RWPE2 (cell line): ENCODE data around the gene CDHR3.

Experiments used
- ATAC-seq: fragments of 200-7000 bp; cut with Tn5 transposase; 3 replicates; pipeline ENCODE4 v1.9.1; 2021; ENCODE audit warnings: low read depth
- DNase-seq: peaks from one replicate; pipeline ENCODE4 v3.0.0-alpha.2; 2020; ENCODE audit warnings: low spot score
- H3K27ac ChIP-seq: fragments of 450-650 bp; 2 replicates; pipeline ENCODE4 v1.5.1; 2017; ENCODE audit warnings: mild to moderate bottlenecking; ENCODE audit not compliant: poor library complexity, severe bottlenecking
- H3K27me3 ChIP-seq: fragments of 250-450 bp; sonication (Bioruptor Pico); 2 replicates; pipeline ENCODE4 v1.5.1; 2021; ENCODE audit warnings: mild to moderate bottlenecking, moderate library complexity; ENCODE audit not compliant: insufficient read depth, poor library complexity, severe bottlenecking
- H3K36me3 ChIP-seq: fragments of 250-450 bp; sonication (Bioruptor Pico); 2 replicates; pipeline ENCODE4 v1.5.1; 2020; ENCODE audit warnings: low read depth, mild to moderate bottlenecking, moderate library complexity
- H3K4me1 ChIP-seq: fragments of 250-450 bp; sonication (Bioruptor Pico); 2 replicates; pipeline ENCODE4 v1.5.1; 2021; ENCODE audit warnings: mild to moderate bottlenecking, moderate library complexity; ENCODE audit not compliant: insufficient read depth, poor library complexity, severe bottlenecking
- H3K4me3 ChIP-seq: fragments of 250-450 bp; sonication (Bioruptor Pico); 2 replicates; pipeline ENCODE4 v1.5.1; 2021; ENCODE audit warnings: mild to moderate bottlenecking, moderate library complexity; ENCODE audit not compliant: severe bottlenecking
- H3K9me3 ChIP-seq: fragments of 250-450 bp; sonication (Bioruptor Pico); 2 replicates; pipeline ENCODE4 v1.5.1; 2021; ENCODE audit warnings: mild to moderate bottlenecking, moderate library complexity; ENCODE audit not compliant: severe bottlenecking
- CTCF ChIP-seq: fragments of 450-650 bp; IDR thresholded peaks from one replicate; pipeline ENCODE4 v1.5.1; 2017; ENCODE audit warnings: mild to moderate bottlenecking, moderate library complexity; ENCODE audit not compliant: poor library complexity, severe bottlenecking

The CDHR3 gene

GRCh38 chr7:106058928-106059324 lies 95.9 kb downstream of the CDHR3 start:
- Histone ChIP-seq H3K4me3 (no peak overlapping the region), H3K36me3 (no peaks in the 10 kb centered on the region), H3K27me3 (no peaks in the 10 kb centered on the region), H3K9me3 (no peaks in the 10 kb centered on the region), H3K27ac (peak overlapping the region; percentile 45), H3K4me1 (peaks cover 47% of the 10 kb centered on the region)
- DNase-seq (no peak), ATAC-seq (no peak)
- no peak for TF ChIP-seq CTCF

GRCh38 chr7:106059556-106059955 lies 96.5 kb downstream of the CDHR3 start:
- DNase-seq (no peak), ATAC-seq (no peak)
- Histone ChIP-seq H3K36me3 (no peaks in the 10 kb centered on the region), H3K4me3 (no peak overlapping the region), H3K27me3 (no peaks in the 10 kb centered on the region), H3K27ac (peak overlapping the region; percentile 45), H3K4me1 (peaks cover 52% of the 10 kb centered on the region), H3K9me3 (no peaks in the 10 kb centered on the region)
- TF ChIP-seq CTCF: no peak

GRCh38 chr7:106060394-106060920 lies 97.4 kb downstream of the CDHR3 start:
- Histone ChIP-seq H3K4me3 (no peak overlapping the region), H3K27me3 (no peaks in the 10 kb centered on the region), H3K27ac (no peak overlapping the region), H3K36me3 (no peaks in the 10 kb centered on the region), H3K9me3 (no peaks in the 10 kb centered on the region), H3K4me1 (peaks cover 59% of the 10 kb centered on the region)
- DNase-seq (no peak), ATAC-seq (no peak)
- no peak for TF ChIP-seq CTCF

- Histone ChIP-seq H3K9me3 (no peaks in the 10 kb centered on the region), H3K27me3 (no peaks in the 10 kb centered on the region), H3K27ac (peak overlapping the region; percentile 95), H3K4me1 (peaks cover 68% of the 10 kb centered on the region), H3K4me3 (no peak overlapping the region), H3K36me3 (no peaks in the 10 kb centered on the region)
- ATAC-seq (no peak), DNase-seq (no peak)
- TF ChIP-seq CTCF: no peak
Measured at GRCh38 chr7:106061301-106061979, 98.4 kb downstream of the CDHR3 start.

GRCh38 chr7:106062006-106062405 lies 98.9 kb downstream of the CDHR3 start:
- Histone ChIP-seq H3K27ac (peak overlapping the region; percentile 95), H3K36me3 (no peaks in the 10 kb centered on the region), H3K9me3 (no peaks in the 10 kb centered on the region), H3K4me1 (peaks cover 68% of the 10 kb centered on the region), H3K27me3 (no peaks in the 10 kb centered on the region), H3K4me3 (no peak overlapping the region)
- ATAC-seq (peak; percentile 29; the same call in 2 of the 3 replicates), DNase-seq (no peak)
- no peak for TF ChIP-seq CTCF
